Osteoblast (primary cell): ENCODE data around the gene FARP1. TPM values are rescaled to one million over a fixed set of nuclear protein-coding genes. Genes with fewer than 3 reads are reported as not detected.

Experiments used
- DNase-seq: peaks from one replicate; pipeline ENCODE4 v3.0.0; 2011; ENCODE audit warnings: low spot score, mixed read lengths; ENCODE audit not compliant: insufficient read length; ENCODE audit errors: missing footprints
- H2AFZ ChIP-seq: 2 replicates; pipeline ENCODE4 v1.6.0; 2011; ENCODE audit warnings: mild to moderate bottlenecking, low read length
- H3K27ac ChIP-seq: 2 replicates; pipeline ENCODE4 v1.5.1; 2011; ENCODE audit warnings: mild to moderate bottlenecking, low read depth, low read length, moderate library complexity
- H3K27me3 ChIP-seq: 2 replicates; pipeline ENCODE4 v1.6.0; 2012; ENCODE audit warnings: mild to moderate bottlenecking, control low read depth, inconsistent platforms, low read length, moderate library complexity; ENCODE audit not compliant: insufficient read depth
- H3K36me3 ChIP-seq: 2 replicates; pipeline ENCODE4 v1.5.1; 2011; ENCODE audit warnings: mild to moderate bottlenecking, low read length, control low read depth, moderate library complexity; ENCODE audit not compliant: insufficient read depth
- H3K4me1 ChIP-seq: 2 replicates; pipeline ENCODE4 v1.5.1; 2011; ENCODE audit warnings: mild to moderate bottlenecking, low read length, control low read depth, moderate library complexity; ENCODE audit not compliant: insufficient read depth
- H3K4me2 ChIP-seq: 2 replicates; pipeline ENCODE4 v1.6.0; 2011; ENCODE audit warnings: mild to moderate bottlenecking, low read length; ENCODE audit not compliant: insufficient read depth
- H3K4me3 ChIP-seq: fragments of 200-600 bp; sonication (generic); 3 replicates; pipeline ENCODE4 v1.5.1; 2012; ENCODE audit warnings: mild to moderate bottlenecking, low read length, inconsistent platforms; ENCODE audit not compliant: insufficient read depth
- H3K79me2 ChIP-seq: 2 replicates; pipeline ENCODE4 v1.6.0; 2012; ENCODE audit warnings: mild to moderate bottlenecking, low read length, control low read depth, inconsistent platforms; ENCODE audit not compliant: insufficient read depth
- H3K9me3 ChIP-seq: 2 replicates; pipeline ENCODE4 v1.5.1; 2011; ENCODE audit warnings: low read depth, low read length, control low read depth
- H4K20me1 ChIP-seq: 2 replicates; pipeline ENCODE4 v1.6.0; 2012; ENCODE audit warnings: mild to moderate bottlenecking, low read length, control low read depth; ENCODE audit not compliant: insufficient read depth
- CTCF ChIP-seq: IDR thresholded peaks from 2 replicates; pipeline ENCODE4 v1.5.1; 2011; ENCODE audit warnings: mild to moderate bottlenecking, low read depth, low read length, moderate library complexity; ENCODE audit errors: extremely low read depth
- total RNA-seq: library from RNA; depleted of rRNA; stranded (reverse); fragments of >200 nt; gene quantifications from 2 replicates; pipeline ENCODE4 v1.2.3, GENCODE V29; 2012

Gene FARP1
- total RNA-seq, 1 donor: 36.2 TPM

- Histone ChIP-seq H4K20me1 (peaks cover 29% of the 10 kb centered on the region), H3K9me3 (no peaks in the 10 kb centered on the region), H3K4me2 (no peak overlapping the region), H3K36me3 (peaks cover 6% of the 10 kb centered on the region), H3K79me2 (peaks cover 81% of the 10 kb centered on the region), H3K4me3 (no peak overlapping the region), H3K4me1 (peaks cover 33% of the 10 kb centered on the region), H3K27ac (peak overlapping the region; percentile 10), H3K27me3 (no peaks in the 10 kb centered on the region), H2AFZ (no peak overlapping the region)
- no peak for DNase-seq
- TF ChIP-seq CTCF: peak; percentile 8
These were observed 4.6 kb downstream of the FARP1 start for GRCh38 chr13:98147521-98147920.

- no peaks in the 10 kb centered on the region for H3K9me3 ChIP-seq
- H4K20me1 ChIP-seq: peaks cover 34% of the 10 kb centered on the region
- H3K79me2 ChIP-seq: peaks cover 92% of the 10 kb centered on the region
- no peak overlapping the region for H2AFZ ChIP-seq
- no peak overlapping the region for H3K4me2 ChIP-seq
- peaks cover 6% of the 10 kb centered on the region for H3K36me3 ChIP-seq
- TF ChIP-seq CTCF: no peak
- H3K4me3 ChIP-seq: no peak overlapping the region
- no peak for DNase-seq
- H3K4me1 ChIP-seq: peaks cover 17% of the 10 kb centered on the region
- no peaks in the 10 kb centered on the region for H3K27me3 ChIP-seq
- H3K27ac ChIP-seq: no peak overlapping the region
These were observed 8.1 kb downstream of the FARP1 start for GRCh38 chr13:98150832-98151479.

GRCh38 chr13:98155475-98156109 lies 12.7 kb downstream of the FARP1 start:
- no peak for TF ChIP-seq CTCF
- no peak for DNase-seq
- Histone ChIP-seq H3K4me2 (no peak overlapping the region), H3K4me1 (peaks cover 9% of the 10 kb centered on the region), H4K20me1 (peaks cover 38% of the 10 kb centered on the region), H2AFZ (no peak overlapping the region), H3K36me3 (peaks cover 7% of the 10 kb centered on the region), H3K27ac (no peak overlapping the region), H3K27me3 (no peaks in the 10 kb centered on the region), H3K79me2 (peaks cover 91% of the 10 kb centered on the region), H3K4me3 (no peak overlapping the region), H3K9me3 (no peaks in the 10 kb centered on the region)

- no peak for TF ChIP-seq CTCF
- Histone ChIP-seq H3K79me2 (peaks cover 90% of the 10 kb centered on the region), H3K4me3 (no peak overlapping the region)
These were observed 13.4 kb downstream of the FARP1 start for GRCh38 chr13:98156259-98156658.

More at GRCh38 chr13:98156259-98156658, 13.4 kb downstream of the FARP1 start:
- H3K4me2 ChIP-seq: no peak overlapping the region
- peaks cover 11% of the 10 kb centered on the region for H3K36me3 ChIP-seq
- no peak for DNase-seq
- peaks cover 9% of the 10 kb centered on the region for H3K4me1 ChIP-seq
- no peaks in the 10 kb centered on the region for H3K27me3 ChIP-seq
- no peak overlapping the region for H3K27ac ChIP-seq
- no peak overlapping the region for H2AFZ ChIP-seq
- H3K9me3 ChIP-seq: no peaks in the 10 kb centered on the region
- peaks cover 38% of the 10 kb centered on the region for H4K20me1 ChIP-seq
